Activated T-cell treated with anti-CD3 and anti-CD28 coated beads for 24 hours (primary cell): ENCODE data around the gene LCE1F.

Experiments used
- DNase-seq: peaks from one replicate; pipeline ENCODE4 v3.0.0-alpha.2; 2020; ENCODE audit warnings: low read depth

The LCE1F gene

DNA sequence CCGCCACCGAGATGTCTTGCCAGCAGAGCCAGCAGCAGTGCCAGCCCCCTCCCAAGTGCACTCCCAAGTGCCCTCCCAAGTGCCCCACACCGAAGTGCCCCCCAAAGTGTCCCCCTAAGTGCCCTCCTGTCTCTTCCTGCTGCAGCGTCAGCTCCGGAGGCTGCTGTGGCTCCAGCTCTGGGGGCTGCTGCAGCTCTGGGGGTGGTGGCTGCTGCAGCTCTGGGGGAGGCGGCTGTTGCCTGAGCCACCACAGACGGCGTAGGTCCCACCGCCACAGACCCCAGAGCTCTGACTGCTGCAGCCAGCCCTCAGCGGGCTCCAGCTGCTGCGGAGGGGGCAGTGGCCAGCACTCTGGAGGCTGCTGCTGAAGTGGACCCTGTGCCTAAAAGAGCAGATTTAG lies 1.4 kb downstream of the LCE1F start:
- no peak for DNase-seq

DNA sequence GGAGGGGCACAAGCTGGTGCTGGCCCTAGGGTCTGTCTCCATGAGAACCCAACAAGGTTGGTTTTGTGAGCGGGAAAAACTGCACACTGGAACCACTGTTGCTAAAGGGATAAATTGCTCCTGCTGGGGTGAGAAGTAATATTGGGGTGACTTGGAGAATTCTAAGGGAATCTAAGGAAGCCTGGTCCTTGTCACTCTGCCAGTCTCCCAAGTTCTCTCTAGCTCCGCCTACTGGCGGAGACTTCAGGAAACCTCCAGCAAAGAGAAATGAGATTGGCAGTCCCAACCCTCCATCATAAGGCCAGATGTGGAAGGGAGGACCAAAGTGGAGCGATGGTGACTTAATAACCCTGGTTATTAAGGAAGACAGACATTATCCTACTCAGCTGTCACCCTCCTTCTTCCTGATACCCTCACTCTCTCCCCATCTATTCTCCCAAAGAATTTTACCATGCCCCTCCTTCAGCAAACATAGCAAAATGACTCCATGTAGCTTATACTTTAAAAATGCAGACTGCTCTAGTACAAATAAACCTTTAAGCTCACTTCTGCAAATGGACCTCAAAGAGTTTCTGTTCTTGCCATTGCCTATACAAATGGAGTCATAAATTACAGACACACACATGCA lies 2.7 kb downstream of the LCE1F start:
- DNase-seq = no peak

DNA sequence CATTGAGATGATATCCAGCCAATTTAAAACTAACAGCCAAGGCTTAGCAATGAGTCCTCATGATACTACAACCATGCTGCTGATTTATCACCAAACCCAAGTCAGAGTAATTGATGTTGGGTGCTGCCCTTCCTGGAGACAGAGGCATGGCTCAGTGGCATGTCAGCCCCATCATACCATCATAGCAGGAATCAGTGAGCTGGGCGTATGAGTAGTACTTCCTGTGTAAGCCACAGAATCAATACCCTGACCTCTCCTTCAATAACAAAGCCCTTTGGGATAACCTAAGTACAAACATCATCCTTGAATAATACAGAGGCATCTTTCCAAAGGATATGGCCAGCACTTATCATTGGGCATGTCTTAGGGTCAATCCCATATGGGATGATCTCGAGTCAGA lies 8.2 kb downstream of the LCE1F start:
- DNase-seq = no peak

DNA sequence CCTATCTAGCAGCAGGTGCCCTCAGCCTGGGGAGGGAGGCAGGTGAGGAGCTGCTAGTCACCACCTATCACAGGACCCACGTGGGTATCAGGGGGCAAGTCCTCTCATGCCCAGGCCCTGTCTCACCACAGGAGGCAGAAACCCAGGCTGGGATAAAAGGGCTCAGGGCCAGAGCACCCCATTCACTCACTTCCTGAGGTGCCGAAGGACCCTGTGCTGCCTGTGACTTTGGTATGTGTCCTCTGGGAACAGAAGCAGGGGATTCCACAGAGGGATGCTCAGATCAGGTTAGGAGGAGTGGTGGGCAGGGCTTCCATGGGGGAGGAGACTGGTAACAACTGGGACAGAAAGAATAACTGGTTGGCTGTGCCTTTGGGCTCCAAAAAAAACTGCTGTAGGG lies 11.1 kb downstream of the LCE1F start, which contains the start of gene LCE1E:
LCE1E (plus strand) TSS at position 181 of the 400 bp plus-strand sequence. CDS start 1,043 bp downstream, outside the sequence.
- DNase-seq = no peak

DNA sequence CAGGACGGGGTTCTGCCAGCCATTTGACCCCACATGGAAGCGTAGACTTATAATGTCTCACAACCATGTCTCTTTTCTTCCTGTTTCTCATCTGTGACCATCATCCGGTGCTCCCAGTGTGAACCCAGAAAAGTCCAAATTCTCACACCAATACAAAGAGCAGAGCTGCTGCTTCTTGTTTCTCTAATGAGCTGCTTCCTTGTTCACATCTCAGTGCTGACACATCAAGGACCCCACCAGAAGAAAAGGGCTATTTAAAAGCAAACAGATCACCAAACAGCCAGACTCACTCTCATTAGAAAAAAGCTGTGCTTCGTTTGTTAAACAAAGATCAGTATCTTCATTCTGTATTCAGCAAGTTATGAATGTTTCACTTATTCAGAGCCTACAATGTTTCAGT lies 20.7 kb downstream of the LCE1F start:
- DNase-seq = no peak

DNA sequence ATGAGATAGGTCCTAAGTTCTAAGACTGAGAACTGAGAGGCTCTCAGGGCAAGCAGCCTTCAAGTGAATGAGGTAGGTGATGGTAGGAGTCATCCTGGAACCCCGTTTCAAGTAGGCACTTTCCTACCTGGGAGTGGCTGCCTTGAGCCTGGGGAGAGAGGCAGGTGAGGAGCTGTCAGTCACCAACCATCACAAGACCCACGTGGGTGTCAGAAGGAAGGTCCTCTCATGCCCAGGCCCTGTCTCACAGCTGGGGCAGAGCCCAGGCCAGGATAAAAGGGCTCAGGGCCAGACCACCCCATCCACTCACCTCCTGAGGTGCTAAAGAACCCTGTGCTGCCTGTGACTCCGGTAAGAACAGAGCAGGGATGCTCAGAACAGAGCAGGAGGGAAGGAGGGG lies 21.5 kb downstream of the LCE1F start, which contains the start of gene LCE1D:
LCE1D (plus strand) TSS at position 301 of the 400 bp plus-strand sequence. CDS start 1,074 bp downstream, outside the sequence.
- no peak for DNase-seq

DNA sequence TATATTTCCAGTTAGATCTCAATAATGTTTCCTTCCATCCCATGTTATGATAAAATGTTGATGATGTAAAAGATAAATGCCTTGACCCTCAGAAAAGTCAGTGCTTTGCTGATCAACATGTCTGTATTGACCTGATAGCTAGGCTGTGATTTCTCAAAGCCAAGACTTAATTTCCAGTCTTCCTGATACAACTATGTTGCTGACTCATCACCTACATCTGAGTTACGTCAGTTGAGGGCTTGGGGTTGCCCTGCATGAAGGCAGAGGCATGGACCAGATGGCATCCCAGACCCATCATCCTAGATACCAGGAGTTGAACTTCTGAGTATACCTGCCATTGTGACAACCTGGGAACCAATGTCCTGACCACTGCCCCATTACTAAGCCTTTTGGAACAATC lies 26.4 kb downstream of the LCE1F start:
- DNase-seq = no peak

DNA sequence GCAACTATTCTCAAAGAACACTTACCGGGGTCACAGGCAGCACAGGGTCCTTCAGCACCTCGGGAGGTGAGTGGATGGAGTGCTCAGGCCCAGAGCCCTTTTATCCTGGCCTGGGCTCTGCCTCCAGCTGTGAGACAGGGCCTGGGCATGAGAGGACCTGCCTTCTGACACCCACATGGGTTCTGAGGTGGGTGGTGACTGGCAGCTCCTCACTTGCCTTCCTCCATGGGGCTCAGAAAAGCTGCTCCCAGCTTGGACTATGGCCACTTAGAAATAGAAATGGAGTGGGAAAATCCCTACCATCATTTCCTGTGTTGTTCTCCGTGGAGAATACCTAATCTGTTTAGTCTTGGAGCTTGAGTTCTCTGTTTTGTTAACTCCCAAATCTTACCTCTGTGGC lies 31.6 kb downstream of the LCE1F start, which contains the start of gene LCE1C:
LCE1C (minus strand) TSS at position 76 of the 400 bp plus-strand sequence. CDS start 1,173 bp downstream, outside the sequence.
- DNase-seq = no peak

DNA sequence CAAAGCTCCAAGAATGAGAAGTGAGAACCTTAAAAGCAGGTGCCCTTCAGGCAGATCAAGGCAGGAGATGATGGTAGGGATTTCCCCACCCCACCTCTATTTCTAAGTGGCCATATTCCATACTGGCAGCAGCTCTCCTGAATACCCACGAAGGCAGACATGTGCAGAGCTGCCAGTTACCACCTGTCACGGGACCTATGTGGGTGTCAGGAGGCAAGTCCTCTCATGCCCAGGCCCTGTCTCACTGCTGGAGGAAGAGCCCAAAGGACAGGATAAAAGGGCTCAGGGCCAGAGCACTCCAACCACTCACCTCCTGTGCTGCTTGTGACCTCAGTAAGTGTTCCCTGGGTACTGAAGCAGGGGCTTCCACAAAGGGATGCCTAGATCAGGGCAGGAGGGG lies 36.1 kb downstream of the LCE1F start:
- DNase-seq = no peak

DNA sequence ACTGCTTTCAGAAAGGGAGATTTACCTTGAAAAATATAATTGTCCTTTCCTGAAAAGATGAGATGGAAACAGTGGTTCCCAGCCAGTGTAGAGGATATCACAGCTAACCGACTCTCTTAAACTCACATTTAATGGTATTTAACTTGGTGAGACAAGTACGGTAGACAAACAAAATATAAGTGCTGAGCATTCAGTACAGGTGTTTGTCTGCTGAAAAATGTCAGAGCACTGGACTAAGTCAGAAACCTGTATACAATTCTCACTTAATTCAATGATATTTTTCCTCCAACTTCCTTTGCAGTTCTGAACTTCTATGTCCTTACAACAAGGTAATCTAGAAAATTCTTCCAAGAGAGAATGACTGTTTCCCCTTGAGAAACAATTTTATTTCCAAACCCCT lies 36.7 kb downstream of the LCE1F start, which contains the start of gene LCE1B:
LCE1B (plus strand) TSS at position 301 of the 400 bp plus-strand sequence. CDS start 476 bp downstream, outside the sequence.
- DNase-seq = no peak

DNA sequence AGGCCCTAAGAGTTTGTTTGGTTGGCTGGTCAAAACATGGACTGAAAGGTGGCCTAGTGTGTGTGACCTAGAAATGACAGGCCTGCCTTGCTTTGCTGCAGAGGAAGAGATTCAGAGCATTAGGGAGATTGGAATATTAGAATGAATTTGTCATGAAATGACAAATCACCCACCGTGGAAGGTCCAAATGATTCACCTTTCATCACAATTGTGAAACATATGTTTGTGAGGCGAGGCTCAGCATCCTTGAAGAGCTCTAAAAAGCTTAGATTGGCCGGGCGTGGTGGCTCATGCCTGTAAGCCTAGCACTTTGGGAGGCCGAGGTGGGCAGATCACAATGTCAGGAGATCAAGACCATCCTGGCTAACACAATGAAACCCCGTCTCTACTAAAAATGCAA lies 42.4 kb downstream of the LCE1F start:
- DNase-seq = no peak

DNA sequence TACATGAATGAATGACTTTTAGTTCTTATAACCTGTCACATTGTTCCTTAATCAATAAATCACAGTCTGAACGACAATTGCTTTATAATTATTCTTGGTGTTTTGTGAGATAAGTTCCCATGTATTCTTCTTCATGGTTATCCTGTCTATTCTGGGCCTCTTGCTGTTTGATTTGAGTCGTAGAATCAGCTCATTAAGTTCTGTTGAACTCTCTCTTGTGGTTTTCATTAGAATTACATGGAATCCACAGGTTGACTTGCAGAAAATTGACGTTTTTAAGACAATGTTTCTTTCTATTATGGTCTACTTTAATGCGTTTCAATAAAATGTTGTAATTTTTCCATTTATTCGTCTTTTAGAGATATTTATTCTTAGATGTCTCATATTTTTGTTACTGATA lies 48.4 kb downstream of the LCE1F start:
- no peak for DNase-seq

DNA sequence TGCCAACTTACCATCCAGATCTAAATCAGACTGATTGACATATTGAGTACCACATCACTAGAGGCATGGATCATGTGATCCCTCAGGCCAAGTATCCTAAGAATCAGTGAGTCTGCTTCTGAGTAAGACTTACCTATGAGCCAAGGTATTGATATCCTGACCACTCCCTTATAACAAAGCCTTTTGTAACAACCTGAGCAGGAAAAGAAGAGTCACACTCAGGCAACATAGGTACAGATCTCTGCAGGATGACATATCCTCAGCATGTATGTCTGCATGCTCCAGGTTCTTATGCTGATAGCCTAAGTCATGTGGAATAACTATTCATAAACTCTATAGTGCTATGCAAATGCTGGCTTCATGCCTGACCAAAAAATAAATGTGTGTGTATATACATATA lies 50.0 kb downstream of the LCE1F start:
- no peak for DNase-seq
